Keratinocyte (primary cell): ENCODE data around the gene HSPE1.

ENCODE experiments used
- CTCF ChIP-seq, 3 experiments: IDR thresholded peaks in 1 of 3; conservative IDR thresholded peaks in 1 of 3; optimal IDR thresholded peaks in 1 of 3; 2 replicates in 2 of 3; 3 replicates in 1 of 3; pipeline versions ENCODE3 to v1.5.1; 2011; ENCODE audit warnings: low read length in 3 of 3, mild to moderate bottlenecking in 3 of 3, moderate library complexity in 2 of 3, control low read depth in 1 of 3, inconsistent platforms in 1 of 3; ENCODE audit not compliant: insufficient read depth in 2 of 3; ENCODE audit errors: extremely low read depth in 1 of 3
- EZH2 ChIP-seq: IDR thresholded peaks from one replicate; pipeline ENCODE4 v1.6.1; 2012; ENCODE audit warnings: inconsistent platforms, mild to moderate bottlenecking, low read length, moderate library complexity

GRCh38 chr2:197548582-197548981, 48.4 kb downstream of the HSPE1 start:
- TF ChIP-seq CTCF (optimal IDR thresholded peaks at IDR 0.05 in 1 of 3, IDR thresholded peaks at IDR 0.05 in 1 of 3, conservative IDR thresholded peaks at IDR 0.05 in 1 of 3; ENCODE audit: extremely low read depth in 1 of 3, insufficient read depth in 2 of 3, low read length in 3 of 3) (no peak), EZH2 (no peak)
